ENCODE data around the gene REXO2. TPM values are rescaled to one million over a fixed set of nuclear protein-coding genes. Genes with fewer than 3 reads are reported as not detected.

REXO2 gene
- total RNA-seq, 4 donors from 2014 or later = 88.7 to 125 (median 109) TPM

DNA sequence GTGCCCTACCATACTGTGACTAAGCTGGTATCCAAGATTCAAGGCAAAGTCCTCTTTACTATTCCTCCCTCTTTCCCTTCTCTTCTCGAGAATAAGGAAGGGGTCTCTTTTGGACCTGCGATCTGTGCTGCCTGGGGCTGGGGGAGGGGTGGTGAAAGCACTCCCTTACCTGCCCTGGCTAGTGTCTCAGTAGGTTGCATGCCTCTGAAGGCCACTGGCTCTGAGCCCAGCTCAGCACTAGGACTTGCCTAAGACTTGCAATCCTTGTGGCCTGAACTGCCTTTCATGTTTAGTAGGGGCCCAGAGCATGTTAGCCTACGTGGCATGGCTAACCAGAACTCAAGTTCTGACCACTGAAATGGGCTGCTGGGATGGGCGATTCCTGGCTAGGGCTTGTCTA lies 13.0 kb upstream of the REXO2 start:
- H3K9me3 ChIP-seq = no peaks in the 10 kb centered on the region
- no peak for TF ChIP-seq POLR2A (IDR thresholded peaks at IDR 0.05)
- no peak for TF ChIP-seq EP300 (IDR thresholded peaks at IDR 0.05)
- no peak for TF ChIP-seq POLR2AphosphoS5 (IDR thresholded peaks at IDR 0.05)
- TF ChIP-seq, protein P1, sequence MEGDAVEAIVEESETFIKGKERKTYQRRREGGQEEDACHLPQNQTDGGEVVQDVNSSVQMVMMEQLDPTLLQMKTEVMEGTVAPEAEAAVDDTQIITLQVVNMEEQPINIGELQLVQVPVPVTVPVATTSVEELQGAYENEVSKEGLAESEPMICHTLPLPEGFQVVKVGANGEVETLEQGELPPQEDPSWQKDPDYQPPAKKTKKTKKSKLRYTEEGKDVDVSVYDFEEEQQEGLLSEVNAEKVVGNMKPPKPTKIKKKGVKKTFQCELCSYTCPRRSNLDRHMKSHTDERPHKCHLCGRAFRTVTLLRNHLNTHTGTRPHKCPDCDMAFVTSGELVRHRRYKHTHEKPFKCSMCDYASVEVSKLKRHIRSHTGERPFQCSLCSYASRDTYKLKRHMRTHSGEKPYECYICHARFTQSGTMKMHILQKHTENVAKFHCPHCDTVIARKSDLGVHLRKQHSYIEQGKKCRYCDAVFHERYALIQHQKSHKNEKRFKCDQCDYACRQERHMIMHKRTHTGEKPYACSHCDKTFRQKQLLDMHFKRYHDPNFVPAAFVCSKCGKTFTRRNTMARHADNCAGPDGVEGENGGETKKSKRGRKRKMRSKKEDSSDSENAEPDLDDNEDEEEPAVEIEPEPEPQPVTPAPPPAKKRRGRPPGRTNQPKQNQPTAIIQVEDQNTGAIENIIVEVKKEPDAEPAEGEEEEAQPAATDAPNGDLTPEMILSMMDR (IDR thresholded peaks at IDR 0.05) = no peak
- H3K27ac ChIP-seq = no peak overlapping the region
- no peak for DNase-seq (ENCODE audit: low spot score in 2 of 2)
- H3K4me3 ChIP-seq = no peak overlapping the region
- peaks cover 4% of the 10 kb centered on the region for H3K4me1 ChIP-seq
- WGBS = 100% methylated on average over 2 of the region's 4 CpGs
- no peaks in the 10 kb centered on the region for H3K27me3 ChIP-seq
- H3K36me3 ChIP-seq = no peaks in the 10 kb centered on the region

DNA sequence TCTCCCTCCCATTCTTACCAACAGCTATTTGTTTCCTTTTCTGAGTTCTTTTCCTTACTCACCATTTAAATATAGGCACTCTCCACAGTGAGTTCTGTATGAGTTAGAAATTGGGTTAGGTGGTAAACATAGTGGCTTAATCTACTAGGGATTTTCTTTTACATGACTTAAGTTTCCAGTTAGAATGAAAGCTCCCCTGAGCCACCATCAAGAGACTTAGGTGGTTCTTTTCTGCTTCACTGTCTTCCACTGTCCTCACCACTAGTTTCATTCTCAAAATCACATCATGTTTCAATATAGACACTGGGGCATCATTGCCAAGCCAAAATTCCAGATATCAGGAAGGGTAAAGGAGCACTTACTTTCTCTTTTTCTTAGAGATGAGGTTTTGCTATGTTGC lies 9.0 kb upstream of the REXO2 start:
- no peak overlapping the region for H3K27ac ChIP-seq
- no peak overlapping the region for H3K4me3 ChIP-seq
- no peaks in the 10 kb centered on the region for H3K9me3 ChIP-seq
- no peaks in the 10 kb centered on the region for H3K36me3 ChIP-seq
- TF ChIP-seq EP300 (IDR thresholded peaks at IDR 0.05) (no peak), POLR2A (IDR thresholded peaks at IDR 0.05) (no peak), POLR2AphosphoS5 (IDR thresholded peaks at IDR 0.05) (no peak)
- TF ChIP-seq, protein P1 (IDR thresholded peaks at IDR 0.05) = no peak
- no peaks in the 10 kb centered on the region for H3K27me3 ChIP-seq
- DNase-seq (ENCODE audit: low spot score in 2 of 2) = no peak
- peaks cover 11% of the 10 kb centered on the region for H3K4me1 ChIP-seq

DNA sequence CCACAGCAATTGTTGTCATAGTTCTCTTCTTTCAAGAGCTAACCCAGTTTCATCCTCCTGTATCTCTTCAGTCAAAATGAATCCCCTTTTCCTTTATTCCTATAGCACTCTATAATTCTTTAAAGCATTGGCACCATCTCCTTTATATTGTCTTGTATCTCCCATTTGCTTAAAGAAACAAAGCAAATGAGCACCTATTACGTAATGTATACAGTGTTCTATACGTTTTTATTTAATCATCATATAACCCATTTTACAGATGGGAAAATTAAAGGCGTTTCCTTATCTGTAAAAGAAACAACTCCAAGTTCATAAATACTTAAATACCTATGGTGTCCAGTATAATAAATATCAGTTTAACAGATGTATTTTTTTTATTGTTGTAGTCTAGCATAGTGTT lies 6.4 kb upstream of the REXO2 start:
- TF ChIP-seq, protein P1 (IDR thresholded peaks at IDR 0.05) = no peak
- no peak for TF ChIP-seq POLR2A (IDR thresholded peaks at IDR 0.05)
- no peak for TF ChIP-seq EP300 (IDR thresholded peaks at IDR 0.05)
- TF ChIP-seq POLR2AphosphoS5 (IDR thresholded peaks at IDR 0.05) = no peak
- no peak for DNase-seq (ENCODE audit: low spot score in 2 of 2)
- no peak overlapping the region for H3K27ac ChIP-seq
- H3K4me1 ChIP-seq = peaks cover 11% of the 10 kb centered on the region
- no peaks in the 10 kb centered on the region for H3K27me3 ChIP-seq
- 83% methylated on average over 3 of the region's 3 CpGs for WGBS
- no peaks in the 10 kb centered on the region for H3K9me3 ChIP-seq
- H3K36me3 ChIP-seq = no peaks in the 10 kb centered on the region
- H3K4me3 ChIP-seq = no peak overlapping the region

DNA sequence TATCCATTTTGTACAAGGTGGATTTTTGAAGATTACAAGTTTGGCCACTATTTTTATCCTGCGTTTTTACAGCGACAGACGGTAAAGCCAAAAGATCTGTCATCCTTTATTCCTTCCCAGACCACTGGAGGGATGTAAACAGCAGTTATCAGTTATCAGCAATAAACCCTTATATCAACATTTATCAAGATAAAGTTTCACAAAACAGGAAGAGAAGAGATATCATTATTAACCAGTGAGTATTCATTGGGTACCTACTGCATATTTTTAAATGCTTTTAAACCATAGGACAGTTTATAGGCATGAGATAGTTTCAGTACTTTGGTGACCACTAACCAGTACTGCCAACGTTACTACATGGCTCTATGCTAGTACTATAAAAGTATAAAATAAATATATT lies 5.9 kb upstream of the REXO2 start:
- TF ChIP-seq POLR2A (IDR thresholded peaks at IDR 0.05) (no peak), POLR2AphosphoS5 (IDR thresholded peaks at IDR 0.05) (no peak), EP300 (IDR thresholded peaks at IDR 0.05) (no peak)
- TF ChIP-seq, protein P1 (IDR thresholded peaks at IDR 0.05) = no peak
- no peak for DNase-seq (ENCODE audit: low spot score in 2 of 2)
- Histone ChIP-seq H3K27me3 (no peaks in the 10 kb centered on the region), H3K4me1 (peaks cover 12% of the 10 kb centered on the region), H3K27ac (no peak overlapping the region), H3K9me3 (no peaks in the 10 kb centered on the region), H3K4me3 (no peak overlapping the region), H3K36me3 (no peaks in the 10 kb centered on the region)
- 80% methylated on average over 4 of the region's 4 CpGs for WGBS

DNA sequence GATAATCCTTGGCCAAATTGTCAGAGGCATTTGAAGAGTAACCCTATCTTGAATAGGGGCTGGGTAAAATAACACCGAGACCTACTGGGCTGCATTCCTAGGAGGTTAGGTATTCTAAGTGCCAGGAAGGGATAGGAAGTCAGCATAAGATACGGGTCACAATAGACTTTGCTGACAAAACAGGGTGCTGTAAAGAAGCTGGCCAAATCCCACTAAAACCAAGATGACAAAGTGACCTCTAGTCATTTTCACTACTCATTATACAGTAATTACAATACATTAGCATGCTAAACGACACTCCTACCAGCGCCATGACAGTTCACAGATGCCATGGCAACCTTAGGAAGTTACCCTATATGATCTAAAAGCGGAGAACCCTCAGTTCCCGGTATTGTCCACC lies 964 bp upstream of the REXO2 start:
- no peaks in the 10 kb centered on the region for H3K36me3 ChIP-seq
- no peak for DNase-seq (ENCODE audit: low spot score in 2 of 2)
- H3K27me3 ChIP-seq = no peaks in the 10 kb centered on the region
- no peak overlapping the region for H3K4me3 ChIP-seq
- no peak overlapping the region for H3K27ac ChIP-seq
- no peaks in the 10 kb centered on the region for H3K9me3 ChIP-seq
- TF ChIP-seq POLR2AphosphoS5 (IDR thresholded peaks at IDR 0.05) (no peak), POLR2A (IDR thresholded peaks at IDR 0.05) (no peak), EP300 (IDR thresholded peaks at IDR 0.05) (no peak)
- TF ChIP-seq, protein P1 (IDR thresholded peaks at IDR 0.05) = no peak
- WGBS = 66% methylated on average over 6 of the region's 6 CpGs
- peaks cover 25% of the 10 kb centered on the region for H3K4me1 ChIP-seq

All from suprapubic skin (tissue), 4 donors.